DND-41 (cell line): ENCODE data around the gene SLC16A13.

Experiments used
- CTCF ChIP-seq: IDR thresholded peaks from 2 replicates; pipeline ENCODE4 v1.5.1; 2012; ENCODE audit warnings: borderline replicate concordance, low read length, moderate library complexity, mild to moderate bottlenecking; ENCODE audit not compliant: poor library complexity, severe bottlenecking; ENCODE audit errors: extremely low read depth
- EZH2 ChIP-seq: IDR thresholded peaks from 3 replicates; pipeline ENCODE4 v1.6.1; 2012; ENCODE audit warnings: borderline replicate concordance, low read depth, mild to moderate bottlenecking, moderate library complexity, low read length, inconsistent platforms; ENCODE audit not compliant: severe bottlenecking

- TF ChIP-seq CTCF = no peak
- TF ChIP-seq EZH2 = no peak
Observed at GRCh38 chr17:7043182-7043496, 7.3 kb downstream of the SLC16A13 start.
